A673 (cell line): ENCODE data around the gene MAML1. TPM values are rescaled to one million over a fixed set of nuclear protein-coding genes. Genes with fewer than 3 reads are reported as not detected.
A peak's percentile ranks its signal among the peaks of the same experiment; 100 is the strongest.

Experiments used
- BruUV-seq: library from RNA; stranded (reverse); fragments of 400-500 nt; replicated peaks from 2 replicates; lab custom pipeline; 2021; lab: Mats Ljungman, UMichigan
- CTCF ChIA-PET: fragments of 300-600 bp; sonication (Branson Sonifier 250); formaldehyde crosslinking; loops from one replicate; lab custom pipeline; 2022; ENCODE audit warnings: antibody characterized with exemption; lab: Charles Lee
- POLR2A ChIA-PET: fragments of 300-600 bp; sonication (Branson Sonifier 250); formaldehyde crosslinking; loops from one replicate; lab custom pipeline; 2022; ENCODE audit warnings: antibody characterized with exemption; ENCODE audit not compliant: low non-redundant PET; lab: Charles Lee
- DNase-seq: peaks from one replicate; pipeline ENCODE4 v3.0.0-alpha.2; 2015; ENCODE audit warnings: low spot score
- H3K27ac ChIP-seq: fragments of 200-600 bp; sonication (generic); 2 replicates; pipeline ENCODE4 v1.5.1; 2016; ENCODE audit warnings: mixed run types, low read depth, mild to moderate bottlenecking, mixed read lengths, antibody characterized with exemption, low read length; ENCODE audit not compliant: poor library complexity, severe bottlenecking
- H3K27me3 ChIP-seq: fragments of 200-600 bp; sonication (generic); replicated peaks from 2 replicates; pipeline ENCODE4 v1.6.1; 2017; ENCODE audit warnings: mixed run types, low read depth, mild to moderate bottlenecking, mixed read lengths, antibody characterized with exemption, low read length; ENCODE audit not compliant: insufficient read depth, poor library complexity
- H3K36me3 ChIP-seq: fragments of 200-600 bp; sonication (generic); 2 replicates; pipeline ENCODE4 v1.6.1; 2016; ENCODE audit warnings: mixed run types, mild to moderate bottlenecking, mixed read lengths, antibody characterized with exemption, low read length; ENCODE audit not compliant: insufficient read depth, poor library complexity, severe bottlenecking
- H3K4me1 ChIP-seq: fragments of 200-600 bp; sonication (generic); 2 replicates; pipeline ENCODE4 v1.6.1; 2017; ENCODE audit warnings: mixed run types, mild to moderate bottlenecking, mixed read lengths, antibody characterized with exemption, low read length; ENCODE audit not compliant: insufficient read depth, poor library complexity, severe bottlenecking
- H3K4me3 ChIP-seq: fragments of 200-600 bp; sonication (generic); 2 replicates; pipeline ENCODE4 v1.5.1; 2016; ENCODE audit warnings: low read depth, mixed run types, mild to moderate bottlenecking, mixed read lengths, low read length; ENCODE audit not compliant: poor library complexity, severe bottlenecking
- H3K9me3 ChIP-seq: fragments of 200-600 bp; sonication (generic); 2 replicates; pipeline ENCODE4 v1.6.1; 2016; ENCODE audit warnings: mixed run types, low read depth, mild to moderate bottlenecking, mixed read lengths, antibody characterized with exemption, low read length; ENCODE audit not compliant: poor library complexity, severe bottlenecking
- EZH2 ChIP-seq: fragments of 200-600 bp; sonication (generic); IDR thresholded peaks from 2 replicates; pipeline ENCODE4 v1.6.1; 2017; ENCODE audit warnings: borderline replicate concordance, low read depth, mild to moderate bottlenecking, mixed read lengths, antibody characterized with exemption, low read length; ENCODE audit not compliant: poor library complexity, severe bottlenecking
- intact Hi-C: fragments of 100-400 bp; cut with micrococcal nuclease; formaldehyde crosslinking; loops from one replicate; pipeline ENCODE4 v1.10.0; 2022; ENCODE audit not compliant: unreplicated experiment
- total RNA-seq: library from RNA; stranded (reverse); gene quantifications from 2 replicates; pipeline ENCODE4 v1.2.3, GENCODE V29; 2021
- TF ChIP-seq, protein P1 (sequence below): fragments of 300-800, 200-600 bp; sonication (generic); conservative IDR thresholded peaks from 2 replicates; pipeline ENCODE4 v1.5.1; 2017; ENCODE audit warnings: low read depth, mild to moderate bottlenecking, antibody characterized with exemption, low read length, moderate library complexity, mixed read lengths

Gene MAML1
- total RNA-seq, 1 experiment from 2014 or later = 34.3 TPM

DNA sequence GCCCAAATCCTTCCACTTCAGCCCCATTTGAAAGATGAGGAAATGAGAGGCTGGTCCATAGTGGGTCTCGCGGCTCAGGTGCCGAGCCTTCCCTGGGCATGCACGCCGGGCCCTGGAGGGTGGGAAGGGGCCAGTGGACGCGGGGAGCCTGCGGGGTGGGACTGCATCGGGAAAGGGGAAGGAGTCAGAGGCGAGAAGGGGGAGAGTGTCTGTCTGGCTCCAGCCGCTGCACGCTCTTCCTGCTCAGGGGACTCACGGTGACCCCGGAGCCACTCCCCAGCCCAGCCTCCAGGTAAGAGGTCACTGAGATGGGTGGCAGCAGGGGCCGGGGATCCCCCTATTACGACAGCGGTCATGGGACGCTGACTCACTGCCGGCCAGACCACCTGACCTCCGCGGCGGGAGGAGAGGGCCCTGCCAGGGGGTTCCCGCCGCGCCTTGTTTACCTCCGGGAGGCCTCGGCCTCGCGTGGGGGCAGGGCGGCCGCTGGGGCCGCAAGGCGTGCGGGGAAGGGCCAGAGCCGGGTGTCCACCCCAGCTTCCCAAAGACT is 86.2 kb downstream of the MAML1 start:
- POLR2A ChIA-PET = no interaction called here
- BruUV-seq = no TSS peak

GRCh38 chr5:179819296-179820126 is 86.9 kb downstream of the MAML1 start:
- Histone ChIP-seq H3K36me3 (peaks cover 17% of the 10 kb centered on the region), H3K4me1 (peaks cover 16% of the 10 kb centered on the region), H3K27me3 (no peaks in the 10 kb centered on the region), H3K27ac (peak overlapping the region; percentile 93), H3K9me3 (no peaks in the 10 kb centered on the region), H3K4me3 (no peak overlapping the region)
- DNase-seq = no peak
- TF ChIP-seq EZH2 = no peak
- TF ChIP-seq, protein P1, sequence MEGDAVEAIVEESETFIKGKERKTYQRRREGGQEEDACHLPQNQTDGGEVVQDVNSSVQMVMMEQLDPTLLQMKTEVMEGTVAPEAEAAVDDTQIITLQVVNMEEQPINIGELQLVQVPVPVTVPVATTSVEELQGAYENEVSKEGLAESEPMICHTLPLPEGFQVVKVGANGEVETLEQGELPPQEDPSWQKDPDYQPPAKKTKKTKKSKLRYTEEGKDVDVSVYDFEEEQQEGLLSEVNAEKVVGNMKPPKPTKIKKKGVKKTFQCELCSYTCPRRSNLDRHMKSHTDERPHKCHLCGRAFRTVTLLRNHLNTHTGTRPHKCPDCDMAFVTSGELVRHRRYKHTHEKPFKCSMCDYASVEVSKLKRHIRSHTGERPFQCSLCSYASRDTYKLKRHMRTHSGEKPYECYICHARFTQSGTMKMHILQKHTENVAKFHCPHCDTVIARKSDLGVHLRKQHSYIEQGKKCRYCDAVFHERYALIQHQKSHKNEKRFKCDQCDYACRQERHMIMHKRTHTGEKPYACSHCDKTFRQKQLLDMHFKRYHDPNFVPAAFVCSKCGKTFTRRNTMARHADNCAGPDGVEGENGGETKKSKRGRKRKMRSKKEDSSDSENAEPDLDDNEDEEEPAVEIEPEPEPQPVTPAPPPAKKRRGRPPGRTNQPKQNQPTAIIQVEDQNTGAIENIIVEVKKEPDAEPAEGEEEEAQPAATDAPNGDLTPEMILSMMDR = no peak
- no TSS peak for BruUV-seq
- CTCF ChIA-PET = no interaction called here
- intact Hi-C loops = loop anchor here (5.0 kb wide), 1 partner anchor 88 kb away; the partner anchor contains the start of gene TBC1D9B
- POLR2A ChIA-PET = no interaction called here

More for the DNA sequence above, 86.2 kb downstream of the MAML1 start:
- Histone ChIP-seq H3K4me1 (peaks cover 16% of the 10 kb centered on the region), H3K9me3 (no peaks in the 10 kb centered on the region), H3K27me3 (no peaks in the 10 kb centered on the region), H3K36me3 (peaks cover 10% of the 10 kb centered on the region), H3K4me3 (no peak overlapping the region), H3K27ac (peak overlapping the region; percentile 93)
- CTCF ChIA-PET = no interaction called here
- intact Hi-C loops = no loop called here
- no peak for TF ChIP-seq EZH2
- TF ChIP-seq, protein P1 = no peak
- DNase-seq = no peak

GRCh38 chr5:179820127-179820482 is 87.5 kb downstream of the MAML1 start:
- DNase-seq = no peak
- Histone ChIP-seq H3K4me3 (peak overlapping the region; percentile 88), H3K27ac (peak overlapping the region; percentile 93), H3K9me3 (no peaks in the 10 kb centered on the region), H3K36me3 (peaks cover 22% of the 10 kb centered on the region), H3K27me3 (no peaks in the 10 kb centered on the region), H3K4me1 (peaks cover 16% of the 10 kb centered on the region)
- POLR2A ChIA-PET = no interaction called here
- CTCF ChIA-PET = no interaction called here
- no peak for TF ChIP-seq EZH2
- TF ChIP-seq, protein P1 = no peak
- TSS peak; percentile 86 for BruUV-seq
- intact Hi-C loops = loop anchor here (5.0 kb wide), 1 partner anchor 87 kb away; the partner anchor contains the start of gene TBC1D9B
